KMS-11 (cell line): Measurements from ENCODE around the gene PRSS50.

Source experiments
- H2AFZ ChIP-seq: fragments of 200-600 bp; sonication (generic); 2 replicates; pipeline ENCODE4 v1.6.1; 2016; ENCODE audit warnings: antibody characterized with exemption, mixed run types, low read depth
- H3K27ac ChIP-seq: fragments of 200-600 bp; sonication (generic); 2 replicates; pipeline ENCODE4 v1.6.1; 2016; ENCODE audit warnings: mild to moderate bottlenecking, mixed run types
- H3K27me3 ChIP-seq: fragments of 200-600 bp; sonication (generic); 2 replicates; pipeline ENCODE4 v1.6.1; 2017; ENCODE audit warnings: mild to moderate bottlenecking, low read depth, mixed run types, moderate library complexity; ENCODE audit not compliant: insufficient read depth
- H3K36me3 ChIP-seq: fragments of 200-600 bp; sonication (generic); 2 replicates; pipeline ENCODE4 v1.6.1; 2017; ENCODE audit warnings: mild to moderate bottlenecking, mixed run types; ENCODE audit not compliant: insufficient read depth
- H3K4me1 ChIP-seq: fragments of 200-600 bp; sonication (generic); 2 replicates; pipeline ENCODE4 v1.6.1; 2016; ENCODE audit warnings: mild to moderate bottlenecking, low read depth, mixed run types; ENCODE audit not compliant: poor library complexity, severe bottlenecking
- H3K4me2 ChIP-seq: fragments of 200-600 bp; sonication (generic); 2 replicates; pipeline ENCODE4 v1.7.0; 2016; ENCODE audit warnings: mild to moderate bottlenecking, mixed run types
- H3K4me3 ChIP-seq: fragments of 200-600 bp; sonication (generic); IDR thresholded peaks from 2 replicates; pipeline ENCODE4 v1.6.1; 2017; ENCODE audit warnings: low read depth, low read length, mixed read lengths; ENCODE audit not compliant: insufficient read depth
- H3K79me2 ChIP-seq: fragments of 200-600 bp; sonication (generic); 2 replicates; pipeline ENCODE4 v1.6.1; 2016; ENCODE audit warnings: low read depth, mixed run types; ENCODE audit not compliant: insufficient read depth
- H3K9ac ChIP-seq: fragments of 200-600 bp; sonication (generic); 2 replicates; pipeline ENCODE4 v1.6.1; 2016; ENCODE audit warnings: mild to moderate bottlenecking, mixed run types
- H4K20me1 ChIP-seq: fragments of 200-600 bp; sonication (generic); 2 replicates; pipeline ENCODE4 v1.6.1; 2016; ENCODE audit warnings: mild to moderate bottlenecking, mixed run types; ENCODE audit not compliant: insufficient read depth
- TF ChIP-seq, protein P1 (sequence below): fragments of 200-600 bp; sonication (generic); conservative IDR thresholded peaks from 2 replicates; pipeline ENCODE4 v1.6.1; 2017; ENCODE audit warnings: low read depth, mild to moderate bottlenecking, antibody characterized with exemption, low read length, moderate library complexity, mixed read lengths

The PRSS50 gene

DNA sequence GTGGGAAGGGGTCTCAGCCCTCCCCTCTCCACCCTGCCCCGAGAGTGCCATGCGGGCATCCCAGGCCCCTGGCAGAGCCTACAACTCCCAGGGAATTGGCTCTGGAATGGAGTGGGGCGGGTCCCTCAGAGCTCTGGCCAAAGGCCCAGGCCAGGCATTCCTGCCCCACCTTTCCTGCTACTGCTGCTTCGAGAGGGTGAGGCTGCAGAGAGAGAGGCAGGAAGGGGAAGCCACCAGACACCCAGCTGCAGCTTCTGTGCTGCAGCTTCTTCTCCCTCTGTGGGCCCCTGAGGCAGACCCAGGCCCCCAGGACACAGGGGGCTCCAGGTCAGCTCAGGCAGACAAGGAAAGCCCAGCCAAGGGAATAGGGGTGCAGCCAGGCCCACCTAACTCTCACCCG, 26.9 kb downstream of the PRSS50 start:
- Histone ChIP-seq H3K9ac (no peak overlapping the region), H3K4me2 (no peak overlapping the region), H4K20me1 (no peaks in the 10 kb centered on the region), H3K4me1 (no peaks in the 10 kb centered on the region), H3K4me3 (no peak overlapping the region), H3K36me3 (no peaks in the 10 kb centered on the region), H2AFZ (no peak overlapping the region), H3K79me2 (no peaks in the 10 kb centered on the region), H3K27ac (no peak overlapping the region), H3K27me3 (no peaks in the 10 kb centered on the region; the same call in 1 of the 2 replicates)
- TF ChIP-seq, protein P1, sequence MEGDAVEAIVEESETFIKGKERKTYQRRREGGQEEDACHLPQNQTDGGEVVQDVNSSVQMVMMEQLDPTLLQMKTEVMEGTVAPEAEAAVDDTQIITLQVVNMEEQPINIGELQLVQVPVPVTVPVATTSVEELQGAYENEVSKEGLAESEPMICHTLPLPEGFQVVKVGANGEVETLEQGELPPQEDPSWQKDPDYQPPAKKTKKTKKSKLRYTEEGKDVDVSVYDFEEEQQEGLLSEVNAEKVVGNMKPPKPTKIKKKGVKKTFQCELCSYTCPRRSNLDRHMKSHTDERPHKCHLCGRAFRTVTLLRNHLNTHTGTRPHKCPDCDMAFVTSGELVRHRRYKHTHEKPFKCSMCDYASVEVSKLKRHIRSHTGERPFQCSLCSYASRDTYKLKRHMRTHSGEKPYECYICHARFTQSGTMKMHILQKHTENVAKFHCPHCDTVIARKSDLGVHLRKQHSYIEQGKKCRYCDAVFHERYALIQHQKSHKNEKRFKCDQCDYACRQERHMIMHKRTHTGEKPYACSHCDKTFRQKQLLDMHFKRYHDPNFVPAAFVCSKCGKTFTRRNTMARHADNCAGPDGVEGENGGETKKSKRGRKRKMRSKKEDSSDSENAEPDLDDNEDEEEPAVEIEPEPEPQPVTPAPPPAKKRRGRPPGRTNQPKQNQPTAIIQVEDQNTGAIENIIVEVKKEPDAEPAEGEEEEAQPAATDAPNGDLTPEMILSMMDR = no peak

DNA sequence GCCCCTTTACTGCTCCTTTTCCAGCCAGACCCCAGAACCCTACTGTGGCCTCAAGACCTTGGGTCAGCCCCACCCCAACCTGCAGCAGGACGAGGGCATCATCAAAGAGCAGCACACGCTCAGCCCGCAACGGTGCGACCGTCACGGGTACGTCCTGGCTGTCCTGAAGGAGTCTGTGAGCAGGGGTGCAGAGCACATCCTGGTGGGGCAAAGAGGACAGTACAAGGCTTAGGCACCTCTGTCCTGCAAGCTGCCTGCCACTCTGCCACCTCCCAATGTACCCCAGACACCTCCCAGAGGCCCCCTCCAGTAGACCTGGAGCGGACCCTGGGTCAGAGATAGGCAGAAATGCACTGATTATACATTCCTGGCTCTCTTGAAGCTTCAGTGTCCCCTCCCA, 32.2 kb downstream of the PRSS50 start:
- H3K4me2 ChIP-seq = no peak overlapping the region
- TF ChIP-seq, protein P1 = no peak
- H3K27me3 ChIP-seq = no peaks in the 10 kb centered on the region
- H4K20me1 ChIP-seq = no peaks in the 10 kb centered on the region
- no peak overlapping the region for H3K27ac ChIP-seq
- no peaks in the 10 kb centered on the region for H3K4me1 ChIP-seq
- no peaks in the 10 kb centered on the region for H3K79me2 ChIP-seq
- H3K4me3 ChIP-seq = no peak overlapping the region
- H2AFZ ChIP-seq = no peak overlapping the region
- no peaks in the 10 kb centered on the region for H3K36me3 ChIP-seq
- H3K9ac ChIP-seq = no peak overlapping the region

DNA sequence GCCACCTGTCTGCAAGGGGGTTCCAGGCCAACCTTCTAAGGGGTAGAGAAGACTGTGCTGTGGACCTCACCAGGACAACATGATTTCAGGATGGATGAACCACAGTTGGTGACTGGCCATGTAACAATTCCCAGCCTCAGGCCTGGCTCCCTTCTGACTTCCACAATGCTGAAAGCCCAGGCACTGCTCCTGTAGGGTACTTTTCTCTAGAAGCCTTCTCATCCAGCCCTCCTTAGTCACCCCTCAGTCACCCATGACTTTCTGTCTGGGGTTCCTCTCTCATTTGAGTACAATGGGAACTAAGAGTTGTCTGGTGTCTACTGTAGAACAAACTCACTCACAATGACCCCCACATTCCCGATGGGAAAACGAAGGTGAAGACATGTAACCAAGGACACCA, 32.8 kb downstream of the PRSS50 start:
- no peak overlapping the region for H3K4me2 ChIP-seq
- H3K79me2 ChIP-seq = no peaks in the 10 kb centered on the region
- H3K27ac ChIP-seq = no peak overlapping the region
- no peak overlapping the region for H3K4me3 ChIP-seq
- no peaks in the 10 kb centered on the region for H4K20me1 ChIP-seq
- no peaks in the 10 kb centered on the region for H3K4me1 ChIP-seq
- no peak overlapping the region for H2AFZ ChIP-seq
- H3K9ac ChIP-seq = no peak overlapping the region
- TF ChIP-seq, protein P1 = no peak
- H3K36me3 ChIP-seq = no peaks in the 10 kb centered on the region
- H3K27me3 ChIP-seq = no peaks in the 10 kb centered on the region

DNA sequence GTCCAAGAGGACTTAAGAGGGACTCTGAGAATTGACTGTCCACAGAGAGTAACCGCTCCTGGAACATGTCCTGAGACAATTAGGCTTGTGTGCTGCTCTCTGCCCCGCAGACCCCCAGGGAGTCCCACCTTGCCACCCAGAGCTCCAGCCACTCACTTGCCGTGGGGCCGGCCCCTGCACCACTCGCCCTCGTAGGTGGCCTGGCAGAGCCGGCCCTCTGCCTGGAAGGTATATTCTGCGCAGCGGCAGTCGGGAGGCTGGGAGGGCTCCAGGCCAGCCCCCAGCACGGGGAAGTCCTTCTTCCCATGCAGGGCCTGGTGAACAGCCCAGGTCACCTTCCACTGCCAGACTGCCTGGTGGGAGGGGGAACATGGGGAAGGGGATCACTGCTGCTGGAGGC, 34.7 kb downstream of the PRSS50 start:
- Histone ChIP-seq H3K27me3 (no peaks in the 10 kb centered on the region), H2AFZ (no peak overlapping the region), H3K27ac (no peak overlapping the region), H3K4me1 (no peaks in the 10 kb centered on the region), H3K9ac (no peak overlapping the region), H3K4me2 (no peak overlapping the region), H3K36me3 (no peaks in the 10 kb centered on the region), H3K79me2 (no peaks in the 10 kb centered on the region), H3K4me3 (no peak overlapping the region), H4K20me1 (no peaks in the 10 kb centered on the region)
- TF ChIP-seq, protein P1 = no peak
